PC-3 (cell line): ENCODE results near the gene ELMOD3.

Experiments used
- CTCF ChIP-seq: fragments of 300-600 bp; sonication (generic); conservative IDR thresholded peaks from 2 replicates; pipeline ENCODE4 v1.5.1; 2017; ENCODE audit warnings: antibody characterized with exemption, low read depth, mild to moderate bottlenecking, low read length
- EZH2phosphoT487 ChIP-seq: fragments of 300-600 bp; sonication (generic); IDR thresholded peaks from 2 replicates; pipeline ENCODE4 v1.6.1; 2018; ENCODE audit warnings: mild to moderate bottlenecking, antibody characterized with exemption, low read length, borderline replicate concordance

- TF ChIP-seq CTCF (no peak), EZH2phosphoT487 (no peak)
Observed at GRCh38 chr2:85394261-85394681, 39.7 kb downstream of the ELMOD3 start.
